DMS 273 (cell line): ENCODE results near the gene CD2.
A peak's percentile ranks its signal among the peaks of the same experiment; 100 is the strongest.

Experiments used
- DNase-seq: peaks from one replicate; lab custom pipeline; 2025; ENCODE audit not compliant: unreplicated experiment; lab: John Stamatoyannopoulos, UW

The CD2 gene, protein sequence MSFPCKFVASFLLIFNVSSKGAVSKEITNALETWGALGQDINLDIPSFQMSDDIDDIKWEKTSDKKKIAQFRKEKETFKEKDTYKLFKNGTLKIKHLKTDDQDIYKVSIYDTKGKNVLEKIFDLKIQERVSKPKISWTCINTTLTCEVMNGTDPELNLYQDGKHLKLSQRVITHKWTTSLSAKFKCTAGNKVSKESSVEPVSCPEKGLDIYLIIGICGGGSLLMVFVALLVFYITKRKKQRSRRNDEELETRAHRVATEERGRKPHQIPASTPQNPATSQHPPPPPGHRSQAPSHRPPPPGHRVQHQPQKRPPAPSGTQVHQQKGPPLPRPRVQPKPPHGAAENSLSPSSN

DNA sequence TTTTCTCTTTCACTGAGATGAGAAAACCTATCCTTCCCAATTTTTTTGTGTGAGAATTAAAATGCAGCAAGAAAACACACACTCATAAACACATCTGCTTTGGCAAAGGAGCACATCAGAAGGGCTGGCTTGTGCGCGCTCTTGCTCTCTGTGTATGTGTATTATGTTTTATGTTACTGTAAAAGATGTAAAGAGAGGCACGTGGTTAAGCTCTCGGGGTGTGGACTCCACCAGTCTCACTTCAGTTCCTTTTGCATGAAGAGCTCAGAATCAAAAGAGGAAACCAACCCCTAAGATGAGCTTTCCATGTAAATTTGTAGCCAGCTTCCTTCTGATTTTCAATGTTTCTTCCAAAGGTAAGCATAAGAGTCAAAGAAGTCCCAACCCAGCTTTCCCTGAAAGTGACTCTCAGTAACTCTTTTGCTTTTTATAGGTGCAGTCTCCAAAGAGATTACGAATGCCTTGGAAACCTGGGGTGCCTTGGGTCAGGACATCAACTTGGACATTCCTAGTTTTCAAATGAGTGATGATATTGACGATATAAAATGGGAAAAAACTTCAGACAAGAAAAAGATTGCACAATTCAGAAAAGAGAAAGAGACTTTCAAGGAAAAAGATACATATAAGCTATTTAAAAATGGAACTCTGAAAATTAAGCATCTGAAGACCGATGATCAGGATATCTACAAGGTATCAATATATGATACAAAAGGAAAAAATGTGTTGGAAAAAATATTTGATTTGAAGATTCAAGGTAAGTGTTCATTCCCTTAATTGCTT lies at the start of gene CD2:
Gene CD2 (plus strand): TSS at position 233 of the 780 bp plus-strand sequence. CDS start 63 bp downstream, at position 296.
- no peak for DNase-seq

DNA sequence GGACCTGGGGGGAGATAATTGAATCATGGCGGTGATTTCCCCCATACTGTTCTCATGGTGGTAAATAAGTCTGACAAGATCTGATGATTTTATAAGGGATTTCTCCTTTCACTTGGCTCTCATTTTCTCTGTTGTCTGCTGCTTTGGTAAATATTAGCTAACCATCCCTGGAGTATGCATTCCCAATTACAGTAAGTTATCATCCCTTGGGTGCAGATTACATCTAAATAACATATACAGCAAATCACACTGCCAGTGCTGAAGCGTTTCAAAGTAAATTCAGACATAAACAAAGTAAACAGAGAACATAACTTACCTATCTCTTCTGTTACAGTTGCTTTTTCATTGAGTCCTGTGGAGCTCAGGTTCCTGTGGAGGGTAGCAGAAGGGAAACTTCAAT lies 48.1 kb upstream of the CD2 start:
- no peak for DNase-seq

DNA sequence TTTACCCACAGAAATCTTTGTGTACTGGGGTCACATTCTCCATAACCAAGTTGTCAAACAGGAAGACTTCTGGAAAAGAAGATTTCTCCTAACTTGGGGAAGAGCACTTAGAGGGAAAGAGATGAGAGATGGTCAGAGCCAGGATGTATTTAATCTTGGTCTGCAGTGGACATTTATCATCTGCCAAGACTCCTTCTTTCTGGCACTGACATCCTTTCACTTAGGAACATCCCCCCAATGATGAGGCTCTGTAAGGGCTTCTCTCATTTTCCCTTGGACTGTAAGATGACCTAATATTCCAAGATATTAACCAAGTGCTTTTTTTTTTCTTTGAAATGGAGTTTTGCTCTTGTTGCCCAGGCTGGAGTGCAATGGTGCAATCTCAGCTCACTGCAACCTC lies 47.4 kb upstream of the CD2 start:
- DNase-seq = no peak

DNA sequence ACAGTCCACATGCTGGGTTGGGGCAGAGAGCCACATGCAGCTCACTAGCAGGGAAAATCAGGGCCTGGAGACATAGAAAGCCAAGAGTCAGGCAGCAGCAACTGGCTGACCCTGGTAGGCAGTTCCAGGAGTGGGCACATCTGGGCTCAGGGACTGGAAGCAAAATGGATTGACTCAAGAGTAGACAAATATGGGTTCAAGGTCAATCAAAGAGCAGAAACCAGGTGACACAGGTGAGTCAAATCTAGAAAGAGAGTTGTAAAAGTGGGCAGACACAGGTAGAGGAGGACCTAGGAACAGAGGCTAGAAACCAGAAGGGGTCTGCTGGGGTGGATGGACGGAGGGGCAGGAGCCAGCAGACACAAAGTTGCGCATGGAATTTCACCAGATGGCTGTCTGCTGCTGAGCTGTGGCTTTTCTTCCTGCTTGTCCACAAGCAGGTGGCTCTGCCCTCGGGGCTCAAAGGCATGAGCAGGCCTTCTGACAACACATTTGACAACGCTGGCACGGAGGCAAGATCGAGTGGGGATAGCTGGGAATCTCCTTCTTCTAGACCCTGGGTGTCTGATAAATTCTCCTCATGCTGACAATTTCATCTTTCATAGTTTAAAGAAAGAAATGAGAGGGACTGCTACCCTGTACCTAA lies 45.9 kb upstream of the CD2 start:
- DNase-seq = peak; percentile 21

DNA sequence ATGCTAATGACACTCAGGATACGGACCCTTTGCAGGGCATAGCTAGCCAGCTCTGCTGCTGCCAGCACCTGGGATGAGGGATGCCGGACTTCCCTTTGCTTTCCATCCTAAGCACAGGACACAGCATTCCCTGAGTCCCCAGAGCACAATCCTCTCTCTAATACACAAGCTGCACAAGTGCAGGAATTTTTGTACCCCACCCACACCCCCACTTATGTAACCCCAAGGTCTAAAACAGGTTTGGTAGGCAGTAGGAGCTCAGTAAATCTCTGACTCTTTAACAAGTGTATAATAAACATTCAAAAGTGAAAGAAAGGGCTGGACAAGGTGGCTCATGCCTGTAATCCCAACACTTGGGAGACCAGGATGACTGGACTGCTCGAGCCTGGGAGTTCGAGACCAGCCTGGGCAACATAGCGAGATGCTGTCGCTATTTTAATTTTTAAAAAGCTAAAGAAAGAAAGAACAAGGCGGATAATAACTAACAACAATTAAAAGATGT lies 44.5 kb upstream of the CD2 start:
- no peak for DNase-seq

DNA sequence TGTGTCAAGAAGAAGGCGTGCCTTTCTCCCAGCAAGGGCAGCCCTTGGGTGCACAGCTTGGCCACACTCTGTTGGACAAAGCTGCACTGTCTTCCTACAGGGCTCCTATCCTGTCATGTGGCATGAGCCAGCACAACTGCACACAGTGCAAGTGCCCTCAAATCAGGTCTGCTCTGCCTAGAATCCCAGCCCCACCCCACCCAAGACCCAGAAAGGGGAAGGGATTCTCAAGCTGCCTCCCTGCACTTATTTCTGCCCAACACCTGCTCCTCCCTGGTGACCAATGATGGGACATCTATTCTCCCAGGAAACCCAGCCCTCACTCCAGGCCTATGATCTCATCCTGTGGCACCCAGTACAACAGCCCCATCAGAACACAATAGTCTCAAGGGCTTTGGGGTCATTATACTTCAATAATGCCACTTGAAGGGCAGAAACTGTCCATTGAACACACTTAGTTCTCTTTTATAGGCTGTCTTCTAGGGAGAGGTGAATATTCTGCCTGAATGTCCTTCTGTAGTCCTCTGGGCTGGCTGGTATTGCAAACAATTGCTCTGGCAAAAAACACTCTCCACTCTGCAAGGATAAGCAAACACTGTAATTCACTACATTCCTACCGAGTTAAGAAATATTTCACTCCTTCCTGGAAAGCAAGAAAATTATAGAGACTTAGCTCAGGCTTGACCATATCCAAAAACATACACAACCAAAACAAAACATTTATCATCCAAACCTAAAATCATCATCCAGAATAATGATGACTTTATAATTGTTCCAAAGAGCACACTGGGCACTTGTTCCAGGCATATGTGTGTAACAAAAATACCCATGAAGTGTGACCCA lies 43.6 kb upstream of the CD2 start:
- DNase-seq = peak; percentile 15

DNA sequence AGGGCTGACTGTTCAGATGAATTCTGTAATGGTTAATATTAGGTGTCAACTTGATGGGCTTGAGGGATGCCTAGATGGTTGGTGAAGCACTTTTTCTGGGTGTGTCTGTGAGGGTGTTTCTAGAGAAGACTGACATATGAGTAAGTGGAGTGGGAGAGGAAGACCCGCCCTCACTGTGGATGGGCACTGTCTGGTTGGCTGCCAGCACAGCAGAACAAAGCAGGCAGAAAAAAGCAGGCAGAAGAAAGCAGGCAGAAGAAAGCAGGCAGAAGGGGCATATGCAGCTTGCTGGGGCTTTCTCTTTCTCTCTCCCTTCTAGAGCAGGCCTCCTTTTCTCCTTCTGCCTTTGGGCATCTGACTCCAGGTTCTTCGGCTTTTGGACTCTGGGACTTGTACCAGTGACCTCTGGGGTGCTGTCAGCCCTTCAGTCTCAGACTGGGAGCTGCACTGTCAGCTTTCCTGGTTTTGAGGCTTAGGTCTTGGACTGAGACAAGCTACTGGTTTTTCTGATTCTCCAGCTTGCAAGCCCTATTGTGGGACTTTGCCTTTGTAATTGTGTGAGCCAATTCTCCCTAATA lies 42.9 kb upstream of the CD2 start:
- DNase-seq = peak; percentile 67

DNA sequence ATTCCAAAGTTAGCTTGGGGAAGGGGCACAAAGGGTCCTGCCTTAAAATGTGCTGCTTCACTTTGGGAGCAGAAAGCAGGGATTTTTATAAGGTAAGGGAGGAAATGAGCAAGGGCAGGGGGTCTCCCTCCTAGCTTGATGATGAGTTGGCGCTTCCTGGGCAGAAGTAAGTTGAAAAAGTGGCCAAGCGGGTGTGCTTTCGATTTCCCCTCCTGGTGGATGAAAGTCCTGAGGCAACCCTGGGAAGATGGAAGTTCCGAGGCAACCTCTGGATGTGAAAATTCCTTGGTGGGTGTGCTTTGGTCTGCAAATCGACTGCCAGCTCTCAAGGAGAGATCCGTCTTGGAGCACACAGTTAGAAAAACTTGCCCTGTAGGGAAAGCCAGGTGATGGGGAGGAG lies 41.7 kb upstream of the CD2 start:
- DNase-seq = no peak

DNA sequence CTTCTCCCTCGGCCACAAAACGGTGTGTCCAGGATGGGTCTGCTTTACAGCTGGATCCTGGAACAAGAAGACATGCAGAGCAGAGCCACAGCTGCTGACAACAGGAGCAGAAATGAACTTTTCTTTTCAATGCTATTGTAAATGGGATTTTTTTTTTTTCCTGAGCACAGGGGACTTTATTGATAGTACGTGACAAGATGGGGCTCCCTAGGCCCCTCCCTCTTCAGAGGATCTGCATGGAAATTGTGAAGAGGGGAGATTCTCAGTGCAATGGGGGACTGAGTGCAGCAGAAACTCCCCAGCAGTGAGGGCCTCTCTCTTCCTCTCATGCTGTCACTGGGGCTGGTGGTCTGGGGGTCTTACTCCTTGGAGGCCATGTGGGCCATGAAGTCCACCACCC lies 40.8 kb upstream of the CD2 start:
- DNase-seq = no peak

DNA sequence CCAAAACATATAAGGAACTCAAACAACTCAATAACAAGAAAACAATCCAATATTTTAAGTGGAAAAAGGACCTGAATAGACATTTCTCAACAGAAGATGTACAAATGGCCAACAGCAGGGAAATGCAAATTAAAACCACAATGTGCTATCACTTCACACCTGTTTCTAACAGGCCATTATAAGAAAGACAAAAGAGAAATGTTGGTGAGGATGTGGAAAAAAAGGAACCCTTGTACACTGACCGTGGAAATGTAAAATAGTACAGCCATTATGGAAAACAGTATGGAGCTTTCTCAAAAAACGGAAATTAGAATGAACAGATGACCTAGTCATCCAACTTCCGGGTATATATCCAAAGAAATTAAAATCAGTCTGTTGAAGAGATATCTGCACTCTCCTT lies 37.8 kb upstream of the CD2 start:
- DNase-seq = no peak

DNA sequence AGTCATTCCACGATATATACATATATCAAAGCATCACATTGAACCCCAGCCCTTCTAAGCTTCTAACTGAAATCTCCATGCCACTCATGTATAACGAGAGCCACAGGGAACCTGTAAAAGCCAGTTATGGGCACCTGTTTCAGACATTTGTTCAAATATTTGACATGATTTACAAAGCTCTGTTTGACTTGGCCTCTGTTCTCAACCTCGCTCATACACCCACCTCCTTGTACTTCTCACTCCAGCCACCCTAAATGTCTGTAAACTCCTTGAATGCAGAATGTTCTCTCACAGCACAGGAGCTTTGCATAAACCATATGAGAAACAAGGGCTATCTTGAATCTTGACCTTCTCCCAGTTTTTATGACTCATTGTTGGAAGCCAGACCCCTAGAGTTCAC lies 36.9 kb upstream of the CD2 start:
- DNase-seq = no peak

DNA sequence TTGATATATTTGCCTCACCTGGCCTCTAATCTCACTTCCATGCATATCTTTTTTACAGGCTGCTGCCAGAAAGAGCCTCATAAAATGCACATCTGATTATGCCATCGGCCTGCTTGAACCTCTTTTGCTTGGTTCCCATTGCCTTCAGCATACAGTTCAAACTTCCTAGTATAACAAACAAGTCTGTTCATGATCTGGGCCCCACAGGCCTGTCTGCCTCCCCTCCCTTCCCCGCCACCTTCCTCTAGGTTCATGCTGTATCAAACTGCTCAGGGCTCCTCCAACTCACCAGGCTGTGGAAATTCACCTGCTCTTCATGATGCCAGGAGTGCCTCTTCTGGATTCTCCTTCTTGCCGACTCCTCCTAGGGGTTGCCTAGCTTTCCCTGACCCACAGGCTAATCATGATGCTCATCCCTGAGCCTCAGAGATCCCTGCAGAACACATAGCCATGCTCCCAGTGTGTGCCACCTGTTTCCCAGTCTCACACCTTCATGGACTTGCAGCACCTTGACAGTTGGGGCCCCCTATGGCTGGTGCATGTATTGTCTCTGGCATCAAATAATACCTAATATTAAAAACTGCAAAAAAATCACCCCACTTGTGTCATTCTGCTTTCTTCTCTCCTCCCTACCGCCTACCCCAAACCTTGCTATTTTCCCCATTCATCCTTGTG lies 33.7 kb upstream of the CD2 start:
- DNase-seq = peak; percentile 31

DNA sequence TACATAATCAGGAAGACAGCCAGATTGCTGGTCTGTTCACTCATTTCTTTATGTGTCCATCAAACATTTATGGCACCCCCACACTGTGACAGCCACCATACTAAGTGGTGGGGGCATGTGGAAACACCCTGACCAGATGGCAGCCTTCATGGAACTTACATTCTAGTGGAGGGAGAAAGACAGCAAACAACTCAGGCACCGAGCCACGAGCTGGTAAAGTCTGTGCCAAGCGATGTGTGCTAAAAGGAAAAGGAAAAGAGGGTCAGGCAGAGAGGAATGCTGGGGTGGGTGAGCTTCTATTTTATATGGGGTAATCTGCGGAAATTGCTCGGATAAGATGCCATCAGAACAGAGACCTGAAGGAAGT lies 33.2 kb upstream of the CD2 start:
- peak; percentile 33 for DNase-seq

DNA sequence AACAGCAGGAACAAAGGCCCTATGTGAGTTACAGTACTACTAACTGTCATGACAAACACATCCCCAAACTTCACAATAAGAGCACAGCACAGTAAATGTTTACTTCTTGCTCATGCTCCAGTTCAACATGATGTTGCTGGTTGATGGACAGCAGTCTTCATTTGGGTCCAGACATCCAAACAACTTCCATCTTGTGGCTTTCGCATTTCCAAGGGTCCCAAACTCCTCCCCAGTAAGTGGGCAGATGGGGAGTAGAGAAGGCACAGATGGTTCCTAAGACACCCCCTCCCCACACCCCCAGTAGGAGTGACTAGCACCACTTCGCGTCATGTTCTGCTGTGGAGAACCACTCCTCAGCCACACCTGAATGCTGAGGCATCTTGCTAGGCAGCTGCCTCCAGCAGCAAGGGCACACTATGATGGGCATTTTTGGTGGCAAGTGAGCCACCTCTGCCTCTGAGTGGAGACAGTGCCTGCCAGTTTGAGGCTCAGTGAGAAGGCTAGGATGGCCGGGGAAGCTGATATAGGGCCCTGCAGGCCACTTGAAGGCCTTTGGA lies 32.7 kb upstream of the CD2 start:
- DNase-seq = peak; percentile 28

DNA sequence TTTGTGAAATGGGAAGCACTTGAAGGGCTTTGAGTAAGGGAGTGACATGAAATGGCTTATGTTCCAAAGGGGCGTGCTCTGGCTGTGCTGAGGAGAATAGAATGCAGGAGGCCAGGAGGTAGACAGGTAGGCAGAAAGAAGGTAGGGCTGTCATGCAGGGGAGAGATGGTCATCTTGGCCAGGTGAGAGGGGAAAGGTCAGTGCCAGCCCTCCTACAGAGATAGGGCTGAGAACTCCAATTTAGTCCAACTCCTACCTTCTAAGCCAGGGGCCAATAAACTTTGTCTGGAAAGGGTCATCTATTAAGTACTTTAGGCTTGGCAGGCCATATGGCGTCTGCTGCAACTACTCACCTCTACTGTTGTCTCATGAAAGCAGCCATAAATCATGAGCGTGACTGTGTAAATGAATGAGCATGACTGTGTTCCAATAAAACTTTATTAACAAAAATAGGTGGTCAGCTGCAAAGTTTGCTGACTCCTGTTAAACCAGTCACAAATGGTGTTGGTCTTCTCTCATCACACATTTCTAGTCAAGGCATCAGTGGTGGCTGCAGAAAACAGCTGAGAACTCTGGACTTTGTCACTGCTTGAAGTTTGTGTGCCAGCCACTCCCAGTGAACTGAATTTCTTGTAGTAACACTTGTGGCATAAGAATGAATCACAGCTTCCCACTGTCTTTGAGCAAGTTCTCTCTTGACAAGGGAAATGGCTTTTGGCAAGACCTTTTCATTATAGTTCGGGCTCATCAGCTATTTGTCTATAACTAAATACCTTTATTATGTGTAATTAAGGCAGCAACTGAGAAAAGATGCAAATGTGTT lies 32.0 kb upstream of the CD2 start:
- peak; percentile 75 for DNase-seq

DNA sequence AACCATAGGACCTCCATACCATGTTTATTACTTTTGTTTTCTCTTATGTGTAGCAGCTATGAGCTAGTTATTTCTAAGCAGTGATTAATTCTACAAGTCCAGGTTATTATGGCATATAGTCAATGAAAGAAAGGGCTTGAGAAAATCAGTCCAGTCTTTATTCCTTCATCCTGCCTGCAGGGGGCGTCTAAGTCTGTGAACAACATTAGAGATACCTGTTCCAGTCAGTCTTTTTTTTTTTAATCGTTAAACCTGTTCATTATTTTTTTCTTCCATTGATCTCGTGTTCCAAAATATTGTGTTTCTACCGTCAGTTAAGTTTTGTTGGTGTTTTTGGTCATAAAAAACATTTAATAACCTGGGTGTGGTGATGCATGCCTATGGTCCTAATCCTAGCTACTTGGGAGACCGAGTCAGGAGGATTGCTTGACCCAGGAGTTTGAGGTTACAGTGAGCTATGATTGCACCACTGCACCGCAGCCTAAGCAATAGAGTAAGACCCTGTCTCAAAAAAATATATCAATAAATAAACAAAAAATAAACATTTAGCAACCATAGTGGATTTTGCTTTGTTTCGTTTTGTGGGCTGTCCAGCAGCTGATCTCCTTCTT lies 29.4 kb upstream of the CD2 start:
- DNase-seq = peak; percentile 87

DNA sequence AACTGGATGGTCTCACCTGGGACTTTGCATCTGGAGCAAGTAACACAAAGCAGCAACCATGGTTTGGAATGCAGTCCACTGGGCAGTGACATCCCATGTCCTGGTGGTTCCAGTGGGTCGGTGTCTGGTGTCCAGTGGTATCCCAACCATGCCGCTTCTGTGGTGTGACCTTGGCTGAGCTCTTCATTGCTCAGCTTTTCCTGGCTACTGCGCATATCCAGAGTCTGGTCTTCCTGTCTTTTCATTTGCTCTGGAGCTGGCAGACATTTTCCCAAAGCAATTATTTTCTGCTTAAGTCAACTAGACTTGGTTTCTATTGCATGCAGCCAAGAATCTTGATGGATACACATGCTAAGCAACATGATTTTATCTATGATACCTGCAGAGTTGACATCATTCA lies 28.4 kb upstream of the CD2 start:
- no peak for DNase-seq
